Type B pancreatic cell (in vitro differentiated cells): ENCODE data around the gene FBXO47. TPM values are rescaled to one million over a fixed set of nuclear protein-coding genes. Genes with fewer than 3 reads are reported as not detected.

Experiments
- DNase-seq: peaks from one replicate; pipeline ENCODE4 v3.0.0; 2021; ENCODE audit warnings: mixed read lengths; ENCODE audit not compliant: unreplicated experiment; ENCODE audit errors: extremely low spot score
- H3K27ac Mint-ChIP-seq: 2 replicates; pipeline ENCODE4 v1.8.0; 2021; ENCODE audit warnings: mild to moderate bottlenecking, mixed read lengths
- H3K27me3 Mint-ChIP-seq: 2 replicates; pipeline ENCODE4 v1.8.0; 2021; ENCODE audit warnings: mixed read lengths
- H3K36me3 Mint-ChIP-seq: 2 replicates; pipeline ENCODE4 v1.8.0; 2021; ENCODE audit warnings: mixed read lengths
- H3K4me1 Mint-ChIP-seq: one replicate; pipeline ENCODE4 v1.8.0; 2021; ENCODE audit warnings: mixed read lengths; ENCODE audit not compliant: unreplicated experiment
- H3K4me3 Mint-ChIP-seq: 2 replicates; pipeline ENCODE4 v1.8.0; 2021; ENCODE audit warnings: mild to moderate bottlenecking, mixed read lengths
- H3K9me3 Mint-ChIP-seq: 2 replicates; pipeline ENCODE4 v1.8.0; 2021; ENCODE audit warnings: mixed read lengths
- long read RNA-seq: library from polyadenylated mRNA; unstranded; transcript quantifications from one replicate; pipeline ENCODE4 v2.0.0, GENCODE V29; 2020
- total RNA-seq: library from RNA; stranded (reverse); gene quantifications from 2 replicates; pipeline ENCODE4 v1.2.1, GENCODE V29; 2021; ENCODE audit warnings: low replicate concordance
- TF ChIP-seq, protein P1 (sequence below): fragments of 200-600 bp; sonication (generic); conservative IDR thresholded peaks from 2 replicates; pipeline ENCODE4 v1.5.0; 2021; ENCODE audit warnings: antibody characterized with exemption, mild to moderate bottlenecking

FBXO47 gene, protein sequence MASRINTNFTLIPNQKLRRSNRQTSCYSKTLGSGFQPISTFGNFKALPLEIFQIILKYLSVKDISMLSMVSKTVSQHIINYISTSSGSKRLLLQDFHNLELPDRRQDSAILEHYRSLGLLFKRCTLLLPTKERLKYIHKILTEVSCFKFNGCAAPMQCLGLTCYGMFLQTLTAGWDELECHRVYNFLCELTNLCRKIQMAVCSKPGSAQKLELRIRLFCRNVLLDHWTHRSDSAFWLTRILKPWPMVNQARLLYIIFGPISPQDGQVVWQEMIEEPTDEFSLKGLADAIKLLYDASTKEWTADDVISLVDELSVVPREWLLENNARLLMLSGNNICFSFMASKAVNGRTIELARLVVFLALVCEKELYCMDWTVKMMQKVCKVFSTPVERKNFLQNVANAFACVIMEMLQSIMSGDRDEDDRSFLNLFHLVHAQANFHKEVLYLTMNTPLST
- not detected in 2 replicates for total RNA-seq
- long read RNA-seq = 0 reads

GRCh38 chr17:38967290-38967738 is at the start of gene FBXO47:
Gene FBXO47 (minus strand): TSS chr17:38967403. CDS start chr17:38963025, 4,378 bp downstream.
- Mint-ChIP-seq H3K4me1 (no peaks in the 10 kb centered on the region), H3K9me3 (no peaks in the 10 kb centered on the region), H3K4me3 (peak within 1 kb of the TSS; percentile 67), H3K27me3 (no peaks in the 10 kb centered on the region), H3K27ac (peak within 1 kb of the TSS; percentile 59), H3K36me3 (no peaks in the 10 kb centered on the region)
- DNase-seq = no peak
- TF ChIP-seq, protein P1, sequence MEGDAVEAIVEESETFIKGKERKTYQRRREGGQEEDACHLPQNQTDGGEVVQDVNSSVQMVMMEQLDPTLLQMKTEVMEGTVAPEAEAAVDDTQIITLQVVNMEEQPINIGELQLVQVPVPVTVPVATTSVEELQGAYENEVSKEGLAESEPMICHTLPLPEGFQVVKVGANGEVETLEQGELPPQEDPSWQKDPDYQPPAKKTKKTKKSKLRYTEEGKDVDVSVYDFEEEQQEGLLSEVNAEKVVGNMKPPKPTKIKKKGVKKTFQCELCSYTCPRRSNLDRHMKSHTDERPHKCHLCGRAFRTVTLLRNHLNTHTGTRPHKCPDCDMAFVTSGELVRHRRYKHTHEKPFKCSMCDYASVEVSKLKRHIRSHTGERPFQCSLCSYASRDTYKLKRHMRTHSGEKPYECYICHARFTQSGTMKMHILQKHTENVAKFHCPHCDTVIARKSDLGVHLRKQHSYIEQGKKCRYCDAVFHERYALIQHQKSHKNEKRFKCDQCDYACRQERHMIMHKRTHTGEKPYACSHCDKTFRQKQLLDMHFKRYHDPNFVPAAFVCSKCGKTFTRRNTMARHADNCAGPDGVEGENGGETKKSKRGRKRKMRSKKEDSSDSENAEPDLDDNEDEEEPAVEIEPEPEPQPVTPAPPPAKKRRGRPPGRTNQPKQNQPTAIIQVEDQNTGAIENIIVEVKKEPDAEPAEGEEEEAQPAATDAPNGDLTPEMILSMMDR = peak; percentile 19

- Mint-ChIP-seq H3K27me3 (peaks cover 15% of the 10 kb centered on the region), H3K4me1 (peaks cover 9% of the 10 kb centered on the region), H3K4me3 (no peak overlapping the region), H3K27ac (no peak overlapping the region), H3K9me3 (no peaks in the 10 kb centered on the region), H3K36me3 (no peaks in the 10 kb centered on the region)
- TF ChIP-seq, protein P1 = no peak
- DNase-seq = no peak
Measured at GRCh38 chr17:39016193-39017153, 49.3 kb upstream of the FBXO47 start.

DNA sequence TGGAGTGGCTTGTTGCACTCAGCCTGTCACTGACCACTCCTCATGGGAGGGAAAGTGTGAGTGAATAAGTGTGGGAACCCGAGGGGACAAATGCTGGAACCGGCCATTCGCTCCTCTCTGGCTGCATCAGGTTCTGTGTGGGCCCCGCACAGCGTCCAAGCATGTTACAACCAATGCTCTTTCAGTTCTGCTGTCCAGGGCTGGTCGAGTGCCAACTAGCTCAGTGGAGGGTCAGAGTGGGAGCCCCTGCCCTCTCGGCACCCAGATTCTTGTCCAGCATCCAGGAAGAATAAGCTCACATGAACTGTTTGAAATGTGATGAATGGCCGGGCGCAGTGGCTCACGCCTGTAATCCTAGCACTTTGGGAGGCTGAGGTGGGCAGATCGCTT is 48.3 kb upstream of the FBXO47 start:
- no peak for DNase-seq
- Mint-ChIP-seq H3K27me3 (peaks cover 13% of the 10 kb centered on the region), H3K9me3 (no peaks in the 10 kb centered on the region), H3K4me1 (peaks cover 9% of the 10 kb centered on the region), H3K4me3 (no peak overlapping the region), H3K36me3 (no peaks in the 10 kb centered on the region), H3K27ac (no peak overlapping the region)
- TF ChIP-seq, protein P1 = no peak

DNA sequence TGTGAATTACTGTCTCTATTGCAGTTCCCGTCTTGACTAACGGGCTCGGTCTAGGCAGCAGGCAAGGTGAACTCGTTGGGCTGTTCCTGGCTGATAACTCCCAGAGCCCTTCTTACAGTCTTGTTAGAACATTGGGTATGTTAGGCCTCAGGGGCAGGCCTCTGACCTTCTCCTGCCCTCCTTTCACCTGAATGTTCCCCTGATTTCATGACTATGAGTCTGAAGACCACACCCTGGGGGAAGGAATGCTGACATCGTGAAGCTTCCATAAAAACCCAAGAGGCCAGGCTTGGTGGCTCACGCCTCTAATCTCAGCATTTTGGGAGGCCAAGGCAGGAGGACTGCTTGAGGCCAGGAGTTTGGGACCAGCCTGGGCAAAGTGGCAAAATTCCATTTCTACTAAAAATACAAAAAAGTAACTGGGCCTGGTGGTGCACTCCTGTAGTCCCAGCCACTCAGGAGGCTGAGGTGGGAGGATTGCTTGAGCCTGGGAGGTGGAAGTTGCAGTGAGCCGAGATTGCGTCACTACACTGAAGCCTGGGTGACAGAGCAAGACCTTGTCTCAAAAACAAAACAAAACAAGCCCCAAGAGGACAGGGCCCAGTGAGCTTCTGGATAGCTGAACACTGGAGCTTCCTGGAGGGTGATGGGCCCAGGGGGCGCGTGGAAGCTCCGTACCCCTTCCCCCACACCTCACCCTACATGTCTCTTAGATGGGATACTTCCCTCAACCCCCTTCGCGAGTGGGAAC is 47.8 kb upstream of the FBXO47 start:
- H3K4me3 Mint-ChIP-seq = no peak overlapping the region
- H3K27me3 Mint-ChIP-seq = peaks cover 12% of the 10 kb centered on the region
- H3K27ac Mint-ChIP-seq = peak overlapping the region; percentile 48
- H3K4me1 Mint-ChIP-seq = peaks cover 9% of the 10 kb centered on the region
- no peaks in the 10 kb centered on the region for H3K36me3 Mint-ChIP-seq
- TF ChIP-seq, protein P1 = no peak
- no peak for DNase-seq
- H3K9me3 Mint-ChIP-seq = no peaks in the 10 kb centered on the region
